ENCODE measurements around the gene B3GNT8. TPM values are rescaled to one million over a fixed set of nuclear protein-coding genes. Genes with fewer than 3 reads are reported as not detected.

Gene B3GNT8
- total and polyA plus RNA-seq, 2 of the 8 experiments (the other 6 are each of a cell fraction or from before 2014, with no cell fraction given), result 0.67 to 0.86 TPM

DNA sequence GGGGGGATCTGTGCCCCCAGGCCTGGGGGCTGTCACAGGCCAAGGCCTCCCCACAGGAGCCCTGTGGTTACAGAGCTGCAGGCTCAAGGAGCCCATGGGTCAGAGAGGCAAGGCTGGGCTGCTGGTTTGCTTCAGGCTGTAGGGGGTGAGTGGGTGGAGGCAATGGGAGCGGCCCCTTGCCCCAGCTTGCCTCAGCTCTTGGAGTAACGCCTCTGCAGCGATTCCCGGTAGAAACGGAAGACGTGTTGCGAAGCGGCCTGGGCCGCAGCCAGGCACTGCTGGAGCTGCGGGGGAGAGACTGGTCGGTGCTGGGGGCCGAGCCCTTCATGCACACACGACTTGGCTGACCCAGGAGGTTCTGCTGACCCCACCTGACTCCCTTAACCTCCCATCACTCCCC, 40.7 kb downstream of the B3GNT8 start:
- H2BK20ac ChIP-seq (ENCODE audit: low read length), result no peak overlapping the region
- H4K20me1 ChIP-seq (replicated peaks in 1 of 2; ENCODE audit: control insufficient read depth in 1 of 2, insufficient read depth in 2 of 2, low read length in 2 of 2), result peaks cover 0 to 5% of the 10 kb centered on the region in 2 experiments
- H4K91ac ChIP-seq (replicated peaks; ENCODE audit: insufficient read length, low read length), result no peak overlapping the region
- ChIA-PET POLR2A (ENCODE audit: partially characterized antibody) (interaction anchor here (0.5 to 1.6 kb wide), 6 partner anchors 9 to 51 kb away, joined by 3 to 4 read pairs (median 3); no protein-coding TSS in a partner anchor), CTCF (ENCODE audit: partially characterized antibody) (interaction anchor here (0.9 to 1.3 kb wide), 3 partner anchors 45 to 61 kb away, joined by 3 read pairs; no protein-coding TSS in a partner anchor)
- H4K5ac ChIP-seq (ENCODE audit: insufficient read length, low read depth, low read length), result no peak overlapping the region
- H4K8ac ChIP-seq (ENCODE audit: extremely low read depth, insufficient read depth, low read length), result no peak overlapping the region
- H3K14ac ChIP-seq (ENCODE audit: insufficient read length), result no peak overlapping the region
- H3K9me3 ChIP-seq (ENCODE audit: insufficient read depth in 2 of 2, low read depth in 1 of 2, low read length in 1 of 2), result no peaks in the 10 kb centered on the region
- no peak overlapping the region for H3K9ac ChIP-seq (replicated peaks in 1 of 4; ENCODE audit: extremely low read depth in 1 of 4, low read depth in 3 of 4, low read length in 3 of 4)
- no peak overlapping the region for H3K56ac ChIP-seq (replicated peaks; ENCODE audit: insufficient read length, low read depth, low read length)
- H2AFZ ChIP-seq (ENCODE audit: low read length), result no peak overlapping the region
- no peak overlapping the region for H3K23ac ChIP-seq (ENCODE audit: insufficient read length)
- no peak overlapping the region for H2AK5ac ChIP-seq (ENCODE audit: low read depth, low read length)
- H2BK120ac ChIP-seq (replicated peaks; ENCODE audit: low read depth, low read length), result no peak overlapping the region
- no peaks in the 10 kb centered on the region for H3K4me1 ChIP-seq (replicated peaks in 1 of 4; ENCODE audit: control insufficient read depth in 3 of 4, insufficient read depth in 4 of 4, low read length in 3 of 4)
- H3K27ac ChIP-seq (ENCODE audit: low read depth, low read length), result no peak overlapping the region
- no peak overlapping the region for H3K18ac ChIP-seq (ENCODE audit: extremely low read depth, low read length)
- 94% methylated on average over 13 of the region's 13 CpGs; no CpG with 5 or more reads in 1 of the 2 experiments for WGBS, 2 experiments (ENCODE audit: extremely low coverage in 1 of 2, insufficient coverage in 1 of 2, insufficient read length in 1 of 2, insufficient replicate concordance in 2 of 2, low coverage in 1 of 2, low lambda C conversion rate in 2 of 2, missing lambda C conversion rate in 1 of 2)
- no peak overlapping the region for H2BK5ac ChIP-seq (ENCODE audit: low read depth, low read length)
- DNase-seq (ENCODE audit: low read depth in 1 of 2, low spot score in 2 of 2) (no peak), FAIRE-seq (no peak)
- H3K4me2 ChIP-seq (ENCODE audit: insufficient read depth in 1 of 2, low read depth in 2 of 2, low read length in 2 of 2), result no peak overlapping the region
- H2BK15ac ChIP-seq (ENCODE audit: low read length), result no peak overlapping the region
- H3K23me2 ChIP-seq (ENCODE audit: low read depth, low read length), result no peaks in the 10 kb centered on the region
- peaks cover 6 to 19% (median 17%) of the 10 kb centered on the region in 4 experiments; a peak in 7 of 8 replicates for H3K36me3 ChIP-seq (ENCODE audit: control insufficient read depth in 2 of 4, insufficient read depth in 4 of 4, low read length in 3 of 4)
- H3K4me3 ChIP-seq (ENCODE audit: extremely low read depth in 1 of 4, insufficient read depth in 2 of 4, low read depth in 3 of 4, low read length in 4 of 4), result no peak overlapping the region
- no peak overlapping the region for H3K4ac ChIP-seq (replicated peaks; ENCODE audit: insufficient read length, low read depth, low read length)
- no peak overlapping the region for H2BK12ac ChIP-seq (ENCODE audit: low read depth, low read length)
- no peaks in the 10 kb centered on the region for H3K79me1 ChIP-seq (ENCODE audit: low read depth, low read length)
- no peaks in the 10 kb centered on the region for H3K27me3 ChIP-seq (replicated peaks in 1 of 4; ENCODE audit: control insufficient read depth in 3 of 4, extremely low read depth in 1 of 4, insufficient read depth in 3 of 4, low read length in 3 of 4)
- H3K79me2 ChIP-seq (ENCODE audit: control insufficient read depth in 1 of 2, insufficient read depth in 2 of 2, low read length in 2 of 2), result no peaks in the 10 kb centered on the region
- TF ChIP-seq HDAC2 (IDR thresholded peaks at IDR 0.05; ENCODE audit: borderline replicate concordance in 1 of 2, low read depth in 2 of 2, low read length in 2 of 2) (no peak), SP1 (IDR thresholded peaks at IDR 0.05; ENCODE audit: low read depth, low read length) (no peak), ZNF274 (IDR thresholded peaks at IDR 0.05; ENCODE audit: borderline replicate concordance, extremely low read depth, low read length) (no peak), CTCF (IDR thresholded peaks at IDR 0.05; ENCODE audit: control extremely low read depth in 1 of 3, insufficient read depth in 1 of 3, low read depth in 1 of 3, low read length in 3 of 3) (no peak), KDM1A (IDR thresholded peaks at IDR 0.05; ENCODE audit: borderline replicate concordance, low read length) (no peak), CTBP2 (IDR thresholded peaks at IDR 0.05; ENCODE audit: borderline replicate concordance, insufficient read depth, insufficient read length, low read length) (no peak), POLR2AphosphoS5 (IDR thresholded peaks at IDR 0.05; ENCODE audit: low read depth, low read length) (no peak), TBP (IDR thresholded peaks at IDR 0.05; ENCODE audit: low read depth, low read length) (no peak), ATF3 (IDR thresholded peaks at IDR 0.05; ENCODE audit: insufficient read depth, low read depth, low read length) (no peak), ASH2L (IDR thresholded peaks at IDR 0.05; ENCODE audit: low read length) (no peak), HDAC6 (IDR thresholded peaks at IDR 0.05; ENCODE audit: low read depth, low read length) (no peak)

Data from H1 (cell line).